Small intestine (tissue), 7 donors: Measurements from ENCODE around the gene ATP8A2. TPM values are rescaled to one million over a fixed set of nuclear protein-coding genes. Genes with fewer than 3 reads are reported as not detected.

ENCODE experiments used
- DNase-seq, 2 donors: peaks; one replicate each; pipeline versions ENCODE4 v3.0.0 to v3.0.0-alpha.2; 2013
- FAIRE-seq: peaks from 2 replicates; lab custom pipeline; 2012; peaks lifted over from hg19 to GRCh38; lab: Jason Lieb, UNC
- H3K27ac ChIP-seq, 3 donors: one replicate each; pipeline ENCODE4 v1.5.1; 2013; ENCODE audit warnings: low read length in 2 of 3, mild to moderate bottlenecking in 2 of 3, control low read depth in 1 of 3, inconsistent platforms in 1 of 3, low read depth in 1 of 3, moderate library complexity in 1 of 3
- H3K27me3 ChIP-seq, 3 donors: one replicate each; pipeline ENCODE4 v1.6.1; 2013; ENCODE audit warnings: low read length in 3 of 3, inconsistent platforms in 1 of 3; ENCODE audit not compliant: control insufficient read depth in 3 of 3, insufficient read depth in 3 of 3
- H3K36me3 ChIP-seq, 3 donors: one replicate each; pipeline ENCODE4 v1.6.1; 2013; ENCODE audit warnings: low read length in 3 of 3, inconsistent platforms in 1 of 3, low read depth in 1 of 3, mild to moderate bottlenecking in 1 of 3, moderate library complexity in 1 of 3; ENCODE audit not compliant: control insufficient read depth in 3 of 3, insufficient read depth in 2 of 3
- H3K4me1 ChIP-seq, 3 donors: one replicate each; pipeline ENCODE4 v1.6.1; 2013; ENCODE audit warnings: low read length in 2 of 3, inconsistent platforms in 1 of 3, low read depth in 1 of 3, mild to moderate bottlenecking in 1 of 3, moderate library complexity in 1 of 3; ENCODE audit not compliant: control insufficient read depth in 3 of 3, insufficient read depth in 2 of 3
- H3K4me3 ChIP-seq, 3 donors: one replicate each; pipeline ENCODE4 v1.5.1; 2013; ENCODE audit warnings: low read length in 3 of 3, control low read depth in 1 of 3, inconsistent platforms in 1 of 3, low read depth in 1 of 3, mild to moderate bottlenecking in 1 of 3, moderate library complexity in 1 of 3
- H3K9me3 ChIP-seq, 2 donors: one replicate each; pipeline ENCODE4 v1.6.1; 2013; ENCODE audit warnings: low read depth in 1 of 2, low read length in 1 of 2; ENCODE audit not compliant: control insufficient read depth in 2 of 2, insufficient read depth in 1 of 2
- WGBS, 3 donors: extraction: QIAGEN DNeasy Blood & Tissue Kit; methylation state at CpG; one replicate each; pipeline ENCODE4 v1.1.7; 2013; 5-methylcytosine and 5-hydroxymethylcytosine counted together
- polyA plus RNA-seq, 4 donors: library from polyadenylated mRNA; stranded (reverse) in 3 of 4; unstranded in 1 of 4; fragments of 200-250 nt in 3 of 4; fragments of 120-200 nt in 1 of 4; gene quantifications; one replicate each; pipeline versions ENCODE4 v1.2.1 to v1.2.3, GENCODE V29; 2013
- donor health status: healthy with polysubstance abuse.
- donor health status: control.
- donor health status: control.
- donor health status: Bipolar disorder and iron deficiency.
- donor health status: healthy.

The ATP8A2 gene
- polyA plus RNA-seq, 4 donors, result 0.72 to 0.79 TPM; not detected in 2

DNA sequence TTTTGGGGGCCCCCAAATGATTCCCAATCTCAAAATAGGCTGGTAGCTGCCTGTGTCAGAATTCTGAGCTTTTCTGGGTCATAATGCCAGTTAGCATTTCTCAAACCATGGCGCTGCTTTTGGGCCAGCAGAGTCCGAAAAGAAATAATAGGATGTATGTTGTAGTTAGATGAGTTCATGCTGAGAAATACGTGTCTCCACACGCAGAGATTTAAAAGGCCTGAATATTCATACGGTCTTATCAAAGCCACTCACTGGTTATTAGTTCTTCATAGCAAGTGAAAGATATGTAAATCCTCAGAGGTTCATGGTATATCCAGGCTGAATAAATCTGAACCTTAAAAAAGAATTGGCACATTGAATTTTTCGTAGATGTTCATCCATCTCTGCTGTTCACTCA is 555.6 kb downstream of the ATP8A2 start:
- H3K4me3 ChIP-seq, result no peak overlapping the region
- H3K36me3 ChIP-seq, result no peaks in the 10 kb centered on the region
- FAIRE-seq (no peak), DNase-seq (no peak)
- H3K9me3 ChIP-seq, result no peaks in the 10 kb centered on the region
- H3K4me1 ChIP-seq, result no peaks in the 10 kb centered on the region
- WGBS, 3 donors, result 75 to 81% (median 76%) methylated on average over 6 of the region's 6 CpGs
- no peak overlapping the region for H3K27ac ChIP-seq
- no peaks in the 10 kb centered on the region for H3K27me3 ChIP-seq

- H3K4me1 ChIP-seq, result no peaks in the 10 kb centered on the region
- H3K4me3 ChIP-seq, result no peak overlapping the region
- FAIRE-seq (no peak), DNase-seq (no peak)
- 64 to 87% (median 76%) methylated on average over 2 of the region's 2 CpGs for WGBS, 3 donors
- no peaks in the 10 kb centered on the region for H3K9me3 ChIP-seq
- H3K27me3 ChIP-seq, result no peaks in the 10 kb centered on the region
- no peaks in the 10 kb centered on the region for H3K36me3 ChIP-seq
- no peak overlapping the region for H3K27ac ChIP-seq
Measured at GRCh38 chr13:25927932-25928331, 556.2 kb downstream of the ATP8A2 start.

DNA sequence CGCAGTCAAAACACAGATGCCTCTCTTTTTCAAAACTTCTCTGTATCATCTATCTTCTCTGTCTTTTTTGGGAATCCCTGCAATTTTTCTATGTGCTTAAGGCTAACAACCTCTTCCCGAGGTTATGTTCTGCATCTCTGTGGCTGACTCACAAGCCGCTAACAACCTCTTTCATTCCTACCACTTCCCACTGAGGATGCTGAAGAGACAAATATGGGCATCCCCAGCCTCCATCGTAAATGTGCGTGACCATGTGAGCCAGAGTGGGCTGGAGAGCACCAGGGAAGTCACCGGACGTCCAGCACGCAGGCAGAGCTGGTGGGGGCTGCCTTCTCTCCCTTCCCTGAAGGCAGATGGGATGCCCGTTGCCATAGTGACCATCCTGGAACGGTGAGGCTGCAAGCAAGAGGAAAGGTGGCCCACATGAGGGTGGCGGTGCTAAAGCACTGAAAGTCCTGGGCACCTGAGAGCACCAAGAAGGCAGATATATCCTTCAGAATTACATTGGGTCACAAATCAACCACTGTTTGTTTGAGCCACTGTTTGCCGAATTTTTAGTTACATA is 557.2 kb downstream of the ATP8A2 start:
- FAIRE-seq, result no peak
- Histone ChIP-seq H3K27me3 (no peaks in the 10 kb centered on the region), H3K27ac (no peak overlapping the region), H3K4me3 (no peak overlapping the region), H3K4me1 (no peaks in the 10 kb centered on the region), H3K36me3 (no peaks in the 10 kb centered on the region), H3K9me3 (no peaks in the 10 kb centered on the region)
- WGBS, 3 donors, result 83 to 86% (median 85%) methylated on average over 12 of the region's 12 CpGs
- no peak for DNase-seq

GRCh38 chr13:25929816-25930215 is 558.0 kb downstream of the ATP8A2 start:
- no peak overlapping the region for H3K4me3 ChIP-seq
- no peaks in the 10 kb centered on the region for H3K9me3 ChIP-seq

GRCh38 chr13:25930653-25931052 is 558.9 kb downstream of the ATP8A2 start:
- WGBS, 3 donors, result 80 to 85% (median 80%) methylated on average over 6 of the region's 6 CpGs
- H3K4me1 ChIP-seq, result no peaks in the 10 kb centered on the region
- no peaks in the 10 kb centered on the region for H3K36me3 ChIP-seq
- FAIRE-seq, result no peak
- H3K27ac ChIP-seq, result no peak overlapping the region
- DNase-seq, result no peak
- no peak overlapping the region for H3K4me3 ChIP-seq
- no peaks in the 10 kb centered on the region for H3K9me3 ChIP-seq
- no peaks in the 10 kb centered on the region for H3K27me3 ChIP-seq

More at GRCh38 chr13:25929816-25930215, 558.0 kb downstream of the ATP8A2 start:
- H3K4me1 ChIP-seq, result no peaks in the 10 kb centered on the region
- no peaks in the 10 kb centered on the region for H3K27me3 ChIP-seq
- WGBS, 3 donors, result 54 to 69% (median 57%) methylated on average over 7 of the region's 7 CpGs
- H3K27ac ChIP-seq, result no peak overlapping the region
- no peak for DNase-seq
- FAIRE-seq, result no peak
- H3K36me3 ChIP-seq, result no peaks in the 10 kb centered on the region

- WGBS, 3 donors, result 61 to 77% (median 64%) methylated on average over 1 of the region's 1 CpG
- H3K4me1 ChIP-seq, result no peaks in the 10 kb centered on the region
- H3K27me3 ChIP-seq, result no peaks in the 10 kb centered on the region
- no peak overlapping the region for H3K4me3 ChIP-seq
- no peak overlapping the region for H3K27ac ChIP-seq
- FAIRE-seq (no peak), DNase-seq (no peak)
- H3K9me3 ChIP-seq, result no peaks in the 10 kb centered on the region
- no peaks in the 10 kb centered on the region for H3K36me3 ChIP-seq
Measured at GRCh38 chr13:25932365-25932764, 560.6 kb downstream of the ATP8A2 start.

- no peak for FAIRE-seq
- H3K36me3 ChIP-seq, result no peaks in the 10 kb centered on the region
- no peak overlapping the region for H3K27ac ChIP-seq
- no peak overlapping the region for H3K4me3 ChIP-seq
- H3K27me3 ChIP-seq, result no peaks in the 10 kb centered on the region
- H3K9me3 ChIP-seq, result no peaks in the 10 kb centered on the region
- H3K4me1 ChIP-seq, result no peaks in the 10 kb centered on the region
- DNase-seq, result peak in 1 of 2 donors; percentile 9
- WGBS, 3 donors, result 63 to 81% (median 73%) methylated on average over 4 of the region's 4 CpGs
Measured at GRCh38 chr13:25933520-25933919, 561.7 kb downstream of the ATP8A2 start.

DNA sequence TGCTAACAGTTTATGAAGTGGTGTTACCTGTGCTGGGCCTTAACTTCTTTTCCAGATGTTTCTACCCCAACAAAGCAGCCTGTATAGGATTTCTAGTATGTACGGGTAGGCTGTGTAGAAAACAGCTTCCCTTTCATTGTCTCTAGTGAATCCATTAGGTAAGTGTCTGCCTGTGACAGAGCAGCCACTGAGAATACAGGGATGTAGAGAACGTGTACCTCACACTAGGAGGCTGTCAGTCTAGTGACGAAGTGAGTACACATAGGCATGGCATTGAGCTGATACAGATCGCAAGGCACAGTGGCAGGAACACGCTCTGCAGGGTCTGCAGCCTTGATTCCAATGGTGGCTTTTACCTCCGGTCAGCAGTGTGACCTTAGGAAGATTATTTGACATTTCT is 562.4 kb downstream of the ATP8A2 start:
- no peak overlapping the region for H3K27ac ChIP-seq
- H3K9me3 ChIP-seq, result no peaks in the 10 kb centered on the region
- FAIRE-seq (no peak), DNase-seq (no peak)
- 83 to 88% (median 84%) methylated on average over 6 of the region's 6 CpGs for WGBS, 3 donors
- H3K27me3 ChIP-seq, result no peaks in the 10 kb centered on the region
- H3K4me3 ChIP-seq, result no peak overlapping the region
- no peaks in the 10 kb centered on the region for H3K4me1 ChIP-seq
- H3K36me3 ChIP-seq, result no peaks in the 10 kb centered on the region
